ENCODE results near the gene MTR.
A peak's percentile ranks its signal among the peaks of the same experiment; 100 is the strongest.
"Not testable (repeated sequence)": the region's sequence is repeated elsewhere in the genome, so short reads cannot be mapped to it uniquely, and the experiment has no call there.

The MTR gene

GRCh38 chr1:236908669-236909068, 113.6 kb downstream of the MTR start:
- no peak for DNase-seq

- not testable (repeated sequence) for DNase-seq
Observed at GRCh38 chr1:236911047-236911446, 116.0 kb downstream of the MTR start.

- peak; percentile 38 for DNase-seq
Observed at GRCh38 chr1:236913371-236914037, 118.4 kb downstream of the MTR start.

- DNase-seq: no peak
Observed at GRCh38 chr1:236914375-236914774, 119.3 kb downstream of the MTR start.

- peak; percentile 20 for DNase-seq
Observed at GRCh38 chr1:236916131-236916800, 121.2 kb downstream of the MTR start.

- no peak for DNase-seq
Observed at GRCh38 chr1:236917448-236917847, 122.4 kb downstream of the MTR start.

GRCh38 chr1:236920286-236920894, 125.3 kb downstream of the MTR start:
- peak; percentile 2 for DNase-seq

GRCh38 chr1:236921610-236922009, 126.5 kb downstream of the MTR start:
- DNase-seq: no peak

- DNase-seq: no peak
Observed at GRCh38 chr1:236922190-236922589, 127.1 kb downstream of the MTR start.

- DNase-seq: no peak
Observed at GRCh38 chr1:236925386-236925785, 130.3 kb downstream of the MTR start.

GRCh38 chr1:236930503-236930902, 135.4 kb downstream of the MTR start:
- no peak for DNase-seq

GRCh38 chr1:236938760-236939159, 143.7 kb downstream of the MTR start:
- DNase-seq: no peak

GRCh38 chr1:236942431-236942830, 147.3 kb downstream of the MTR start:
- DNase-seq: no peak

- no peak for DNase-seq
Observed at GRCh38 chr1:236944556-236944955, 149.5 kb downstream of the MTR start.

GRCh38 chr1:236945002-236945401, 149.9 kb downstream of the MTR start:
- no peak for DNase-seq

GRCh38 chr1:236947794-236948193, 152.7 kb downstream of the MTR start:
- DNase-seq: no peak

- DNase-seq: no peak
Observed at GRCh38 chr1:236948381-236948780, 153.3 kb downstream of the MTR start.

- no peak for DNase-seq
Observed at GRCh38 chr1:236948996-236949395, 153.9 kb downstream of the MTR start.

GRCh38 chr1:236950365-236950764, 155.3 kb downstream of the MTR start:
- no peak for DNase-seq

- DNase-seq: no peak
Observed at GRCh38 chr1:236951672-236952071, 156.6 kb downstream of the MTR start.

GRCh38 chr1:236952246-236953003, 157.3 kb downstream of the MTR start:
- DNase-seq: no peak

GRCh38 chr1:236953151-236953700, 158.1 kb downstream of the MTR start:
- DNase-seq: no peak
